Erythroblast (primary cell): Measurements from ENCODE around the gene COPS6.

ENCODE experiments used
- GATA1 ChIP-seq: IDR thresholded peaks from 2 replicates; pipeline ENCODE4 v1.6.1; 2011; ENCODE audit warnings: low read depth, mild to moderate bottlenecking, control low read depth, low read length, moderate library complexity
- POLR2A ChIP-seq: IDR thresholded peaks from 2 replicates; pipeline ENCODE4 v1.6.1; 2011; ENCODE audit warnings: mild to moderate bottlenecking, low read length

GRCh38 chr7:100074841-100075240 lies 13.9 kb upstream of the COPS6 start:
- TF ChIP-seq POLR2A, result no peak
- no peak for TF ChIP-seq GATA1
